GM19099 (cell line): ENCODE results near the gene MAP3K15.

ENCODE experiments used
- POLR2A ChIP-seq: IDR thresholded peaks from 3 replicates; pipeline ENCODE4 v1.6.1; 2011; ENCODE audit warnings: low read depth; ENCODE audit not compliant: insufficient read length; ENCODE audit errors: extremely low read depth

Gene MAP3K15

DNA sequence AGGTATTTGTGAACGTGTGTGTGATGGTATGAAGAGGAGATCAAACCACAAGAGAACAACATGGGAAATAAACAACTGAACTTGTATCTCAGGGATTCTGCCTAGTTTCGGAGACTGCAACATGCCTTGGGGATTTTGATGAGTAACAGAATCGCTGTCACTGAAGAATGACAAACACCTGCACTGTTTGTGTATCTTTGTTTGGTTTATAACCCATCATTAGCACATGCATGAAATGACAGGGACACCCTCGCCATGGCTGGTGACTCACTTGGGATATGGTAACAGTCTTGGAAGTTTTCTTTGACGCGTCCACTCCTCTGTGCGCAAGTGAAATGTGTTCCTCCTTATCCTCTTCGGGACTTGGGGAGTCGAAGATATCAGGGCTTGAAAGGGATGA lies 30.3 kb upstream of the MAP3K15 start:
- TF ChIP-seq POLR2A = no peak

DNA sequence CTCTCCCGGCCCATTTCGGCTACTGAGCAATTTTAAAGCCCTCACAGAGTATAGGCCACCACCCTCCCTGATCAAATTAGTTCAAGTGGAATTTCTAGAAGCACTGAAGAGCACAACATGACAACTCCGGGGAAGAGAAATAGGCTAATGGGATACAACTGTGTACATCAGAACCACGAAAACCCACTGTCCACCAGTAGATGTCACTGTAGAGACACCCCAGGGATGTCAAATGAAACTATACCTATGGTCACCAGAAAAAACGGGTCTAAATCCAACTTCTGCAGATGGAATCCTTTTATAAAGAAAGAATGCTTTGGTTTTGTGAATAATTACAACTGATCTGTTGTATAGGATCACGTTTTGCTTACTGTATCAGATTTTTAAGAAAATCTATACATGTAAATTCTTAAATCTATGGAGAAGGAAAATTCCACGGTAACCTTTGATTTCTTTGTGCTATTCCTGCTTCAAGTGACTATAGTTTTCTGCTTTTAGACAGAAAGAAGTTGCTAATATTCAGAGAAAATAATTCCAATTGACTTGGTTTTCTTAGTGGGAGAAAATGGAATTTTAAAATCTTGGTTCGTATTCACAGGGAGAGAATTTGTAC lies 29.5 kb upstream of the MAP3K15 start:
- no peak for TF ChIP-seq POLR2A

- TF ChIP-seq POLR2A = no peak
Observed at GRCh38 chrX:19543951-19544381, 28.7 kb upstream of the MAP3K15 start.

GRCh38 chrX:19543020-19543715 lies 27.9 kb upstream of the MAP3K15 start:
- TF ChIP-seq POLR2A = no peak

- TF ChIP-seq POLR2A = no peak
Observed at GRCh38 chrX:19541931-19542330, 26.6 kb upstream of the MAP3K15 start.

- no peak for TF ChIP-seq POLR2A
Observed at GRCh38 chrX:19541196-19541595, 25.9 kb upstream of the MAP3K15 start.

- TF ChIP-seq POLR2A = no peak
Observed at GRCh38 chrX:19540076-19540475, 24.8 kb upstream of the MAP3K15 start.

DNA sequence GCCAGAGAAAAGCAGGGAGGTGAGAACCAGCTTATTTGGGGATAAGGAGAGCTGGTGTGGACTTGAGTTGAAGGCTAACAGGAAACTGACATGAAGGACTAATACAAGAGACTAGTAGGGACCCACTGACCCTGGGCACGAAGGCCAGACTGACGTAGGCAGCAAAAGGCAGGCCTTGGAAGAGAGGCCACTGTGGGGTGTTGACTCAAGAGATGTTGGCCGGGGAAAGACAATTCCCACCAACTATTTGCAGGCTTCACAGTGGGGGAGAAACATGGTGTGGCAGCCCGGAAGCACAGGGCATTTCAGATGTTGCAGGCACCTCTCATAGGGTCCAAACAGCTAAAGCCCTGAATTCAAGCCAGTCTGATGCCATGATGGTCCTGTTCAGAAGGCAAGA lies 24.4 kb upstream of the MAP3K15 start:
- no peak for TF ChIP-seq POLR2A

DNA sequence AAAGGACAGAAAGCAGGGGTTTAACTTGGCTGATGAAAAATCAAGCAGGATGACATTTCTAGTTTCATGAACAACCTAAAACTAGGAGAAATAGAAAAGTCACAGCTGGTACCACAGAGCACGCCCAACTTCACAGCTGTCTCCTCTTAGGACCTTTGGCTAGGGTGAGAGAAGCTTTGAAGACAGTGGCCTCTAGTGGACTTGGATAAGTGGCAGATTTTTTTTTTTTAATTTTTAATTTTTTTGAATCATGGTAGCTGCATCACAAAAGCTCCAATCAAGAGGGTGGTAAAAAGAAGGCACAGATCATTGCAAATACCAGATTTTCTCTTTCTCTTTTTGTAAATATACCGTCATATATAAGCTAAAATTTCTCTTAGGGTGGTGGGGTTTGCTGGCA lies 20.2 kb upstream of the MAP3K15 start:
- no peak for TF ChIP-seq POLR2A

GRCh38 chrX:19532709-19533108 lies 17.4 kb upstream of the MAP3K15 start:
- no peak for TF ChIP-seq POLR2A

DNA sequence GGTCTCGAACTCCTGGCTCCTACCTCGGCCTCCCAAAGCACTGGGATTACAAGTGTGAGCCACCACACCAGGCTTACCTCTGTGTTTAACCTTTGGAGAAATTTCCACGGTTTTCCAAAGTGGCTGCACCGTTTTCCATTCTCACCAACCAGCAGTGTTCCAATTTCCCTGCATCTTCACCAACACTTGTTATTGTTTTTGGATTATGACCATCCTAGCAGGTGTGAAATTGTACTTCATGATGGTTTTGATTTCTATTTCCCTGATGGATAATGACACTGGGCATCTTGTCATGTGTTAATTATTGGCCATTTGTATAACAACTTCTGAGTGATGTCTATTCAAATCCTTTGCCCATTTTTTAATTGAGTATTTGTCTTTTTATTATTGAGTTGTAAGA lies 2.7 kb upstream of the MAP3K15 start:
- TF ChIP-seq POLR2A = no peak

DNA sequence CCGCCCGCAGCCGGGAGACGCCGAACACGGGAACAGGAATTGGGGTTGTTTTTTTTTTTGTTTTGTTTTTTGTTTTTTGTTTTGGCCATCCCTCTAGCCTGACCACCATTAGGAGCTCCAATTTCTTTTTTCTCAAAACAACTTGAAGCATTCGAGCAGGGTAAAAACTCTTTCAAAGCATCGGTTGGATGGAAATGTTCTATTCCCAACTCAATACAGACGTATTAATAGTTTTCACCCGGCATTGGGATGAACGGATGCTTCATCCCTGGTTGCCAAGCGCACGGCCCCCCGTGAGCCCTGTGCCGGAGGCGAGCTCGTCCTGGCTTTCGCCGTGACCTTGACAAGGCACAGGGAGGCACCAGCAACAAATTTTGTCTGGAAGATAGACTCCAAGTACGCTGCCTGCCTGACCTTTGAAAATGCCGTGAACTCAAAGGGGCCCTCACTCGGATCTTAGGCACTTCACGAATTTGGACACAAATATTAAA lies 352 bp upstream of the MAP3K15 start:
- no peak for TF ChIP-seq POLR2A

- TF ChIP-seq POLR2A = no peak
Observed at GRCh38 chrX:19513383-19513782, 1.9 kb downstream of the MAP3K15 start.

DNA sequence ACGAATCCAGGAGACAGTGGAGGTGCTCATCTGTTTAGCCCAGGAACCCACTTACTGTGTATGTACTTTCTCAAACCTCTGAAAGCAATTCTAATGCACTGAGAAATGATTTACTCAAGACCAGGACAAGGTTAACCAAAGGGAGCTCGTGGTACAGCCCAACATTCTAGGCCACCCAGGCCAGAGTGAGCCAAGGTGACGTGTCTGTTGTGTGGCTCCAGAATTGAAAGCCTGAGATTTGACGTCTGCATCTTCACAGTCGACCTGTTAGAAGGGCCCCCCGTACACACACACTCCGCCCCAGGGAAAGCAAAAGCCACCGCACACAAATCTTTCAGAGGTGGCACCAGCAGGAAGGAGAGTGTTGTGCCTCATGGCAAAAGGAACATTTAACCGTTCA lies 2.3 kb downstream of the MAP3K15 start:
- no peak for TF ChIP-seq POLR2A

GRCh38 chrX:19512359-19512758 lies 2.9 kb downstream of the MAP3K15 start:
- no peak for TF ChIP-seq POLR2A

DNA sequence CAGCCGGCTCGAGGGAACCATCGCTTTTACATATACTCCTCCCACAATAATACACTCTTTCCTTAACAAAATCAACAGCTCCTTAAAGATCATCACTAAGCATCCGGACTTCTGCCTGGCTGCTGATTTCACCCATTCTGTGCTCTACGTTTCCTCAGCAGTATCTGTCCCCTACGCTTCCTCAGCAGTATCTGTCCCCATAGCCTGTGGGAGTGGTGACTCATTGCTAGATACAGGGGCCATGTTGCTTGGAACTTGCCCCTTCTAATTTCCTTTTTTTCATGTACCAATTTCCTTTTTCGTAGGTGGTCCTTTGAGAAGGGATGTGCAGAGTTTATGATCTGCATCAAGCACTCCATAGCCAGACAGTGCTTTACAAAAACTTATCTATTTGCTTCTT lies 18.6 kb downstream of the MAP3K15 start:
- no peak for TF ChIP-seq POLR2A

GRCh38 chrX:19487520-19488200 lies 27.6 kb downstream of the MAP3K15 start:
- TF ChIP-seq POLR2A = no peak

- no peak for TF ChIP-seq POLR2A
Observed at GRCh38 chrX:19479458-19479857, 35.9 kb downstream of the MAP3K15 start.
